ENCODE measurements around the gene PTX4.
"Not testable (repeated sequence)": the region's sequence is repeated elsewhere in the genome, so short reads cannot be mapped to it uniquely, and the experiment has no call there.

PTX4 gene

GRCh38 chr16:1444730-1445517 is 43.8 kb downstream of the PTX4 start:
- DNase-seq (ENCODE audit: low read depth in 1 of 2, low spot score in 1 of 2), result no peak

DNA sequence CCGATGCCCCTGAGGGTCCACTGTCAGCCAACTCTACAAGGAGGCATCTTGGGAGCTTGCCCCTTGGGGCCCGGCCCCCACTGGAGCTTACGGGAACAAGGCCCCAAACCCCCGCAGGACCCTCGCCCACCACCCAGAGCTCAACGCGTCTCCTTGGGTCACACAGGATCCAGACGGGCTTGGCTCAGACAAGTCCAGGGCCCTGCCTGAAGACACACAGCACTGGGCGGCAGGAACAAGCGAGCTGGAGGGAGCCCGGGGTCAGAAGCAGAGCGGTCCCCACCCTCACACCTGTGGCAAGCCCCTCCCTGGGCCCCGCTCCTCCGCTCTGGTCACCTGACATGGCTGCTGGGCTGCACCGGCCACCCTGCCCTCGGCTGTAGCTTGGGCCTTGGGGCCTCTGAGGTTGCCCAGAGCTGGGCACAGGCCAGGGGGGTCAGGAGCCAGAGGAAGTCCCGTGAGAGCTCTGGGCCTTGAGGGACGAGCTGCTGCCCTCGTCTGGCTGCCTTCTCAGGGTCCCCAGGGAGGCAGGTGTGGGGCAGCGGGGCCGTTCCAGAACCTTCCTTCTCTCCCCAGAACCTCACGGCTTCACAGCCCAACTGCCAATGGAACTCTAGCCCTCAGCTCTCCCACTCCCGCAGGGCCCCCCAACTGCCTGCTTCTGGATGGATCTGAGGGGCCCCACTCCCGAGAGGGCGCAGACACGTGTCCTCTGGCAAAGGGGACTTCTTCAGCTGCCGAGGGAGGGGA is 44.6 kb downstream of the PTX4 start, which contains the start of gene CCDC154:
TSS of gene CCDC154 (minus strand) at position 577 of the 750 bp plus-strand sequence. CDS start at position 343, 234 bp downstream.
- DNase-seq (ENCODE audit: low read depth in 1 of 2, low spot score in 1 of 2), result no peak

- DNase-seq (ENCODE audit: low read depth in 1 of 2, low spot score in 1 of 2), result no peak
Observed at GRCh38 chr16:1443403-1443973, 45.3 kb downstream of the PTX4 start.

DNA sequence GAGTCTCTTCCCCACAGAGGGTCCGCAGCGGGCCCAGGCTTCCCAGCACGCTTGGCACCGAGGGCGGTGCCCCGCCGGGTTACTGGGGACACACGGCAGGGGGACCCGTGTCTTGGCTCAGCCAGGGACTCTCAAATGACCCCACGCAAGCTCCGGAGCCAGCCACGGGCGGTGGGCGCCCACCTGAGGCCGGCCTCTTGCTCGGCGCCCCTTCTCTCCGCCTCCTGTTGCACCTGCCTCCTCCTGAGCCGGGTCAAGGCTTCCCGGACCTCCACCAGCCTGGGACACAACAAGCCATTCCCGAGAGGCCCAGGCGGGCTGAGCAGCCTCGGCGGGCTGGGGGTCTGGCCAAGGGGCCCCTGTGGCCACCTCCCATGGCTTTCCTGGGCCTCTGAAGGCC is 46.0 kb downstream of the PTX4 start:
- no peak for DNase-seq (ENCODE audit: low read depth in 1 of 2, low spot score in 1 of 2)

- no peak for DNase-seq (ENCODE audit: low read depth in 1 of 2, low spot score in 1 of 2)
Observed at GRCh38 chr16:1441391-1441829, 47.3 kb downstream of the PTX4 start.

- not testable (repeated sequence) for DNase-seq (ENCODE audit: low read depth in 1 of 2, low spot score in 1 of 2)
Observed at GRCh38 chr16:1439699-1440074, 49.1 kb downstream of the PTX4 start.

DNA sequence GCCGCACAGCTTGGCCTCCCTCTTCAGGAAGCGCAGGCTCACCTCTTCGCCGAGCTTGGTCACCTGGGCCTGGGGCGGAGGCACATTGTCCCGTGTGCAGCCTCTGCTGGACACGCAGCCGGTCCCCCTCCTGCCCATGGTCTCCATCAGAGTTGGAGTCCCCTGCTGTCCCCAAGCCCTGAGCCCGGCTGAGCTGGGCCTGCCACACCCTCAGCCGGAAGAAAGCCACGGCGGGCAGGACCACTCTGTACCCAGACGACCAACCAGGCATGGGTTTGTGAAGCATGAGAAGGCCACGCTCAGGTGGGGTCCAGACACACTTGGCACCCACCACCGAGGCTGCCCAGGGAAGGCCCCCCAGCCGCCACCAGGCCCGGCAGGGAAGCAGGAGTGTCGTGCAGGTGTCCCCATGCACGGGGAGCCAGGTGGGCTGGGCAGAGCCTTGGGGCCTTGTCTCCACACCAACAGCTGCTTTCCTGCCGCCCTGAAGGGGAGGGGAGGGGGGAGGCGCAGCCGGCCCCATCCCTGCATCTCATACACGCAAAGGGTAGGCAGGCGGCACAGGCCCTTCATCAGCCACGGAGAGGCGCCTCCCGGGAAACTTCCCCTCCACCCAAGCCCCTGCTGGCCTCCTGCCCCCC is 49.6 kb downstream of the PTX4 start:
- no peak for DNase-seq (ENCODE audit: low read depth in 1 of 2, low spot score in 1 of 2)

DNA sequence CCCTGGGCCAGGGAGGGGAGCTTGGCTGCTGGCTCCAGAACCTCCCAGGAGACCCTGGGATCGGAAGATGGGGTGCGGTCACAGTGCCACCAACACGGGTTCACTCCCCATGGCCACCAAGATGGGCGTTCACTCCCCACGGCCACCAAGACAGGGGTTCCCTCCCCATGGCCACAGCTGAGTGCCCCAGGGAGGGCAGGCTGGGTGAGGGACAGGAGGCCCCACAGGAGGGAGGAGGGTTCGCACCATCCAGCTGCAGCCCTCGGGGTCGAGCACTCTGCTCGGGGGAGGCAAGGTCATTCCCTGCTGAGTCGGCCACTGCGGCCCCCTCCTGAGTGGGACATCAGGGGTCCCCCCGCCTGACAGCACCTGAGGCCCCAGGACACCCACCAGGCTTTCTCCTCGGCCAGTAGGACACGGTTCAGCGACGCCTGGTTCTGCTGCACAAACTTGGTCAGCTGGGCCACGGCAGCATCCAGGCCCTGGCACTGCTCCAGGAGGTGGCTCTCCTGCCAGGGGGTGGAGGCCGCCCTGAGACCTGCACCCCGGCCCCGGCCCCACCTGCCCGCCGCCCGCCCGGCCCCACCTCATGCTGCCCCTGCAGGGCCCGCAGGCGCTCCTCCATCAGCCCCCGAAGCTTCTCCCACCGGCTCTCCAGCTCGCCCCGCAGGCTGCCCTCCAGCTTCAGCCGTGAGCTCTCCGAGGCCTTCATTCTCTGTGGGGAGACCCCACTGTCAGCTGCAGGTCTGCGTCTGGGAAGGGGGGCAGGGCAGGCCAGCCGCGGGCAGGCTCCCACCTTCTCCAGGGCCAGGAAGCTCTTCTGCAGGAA is 50.3 kb downstream of the PTX4 start:
- no peak for DNase-seq (ENCODE audit: low read depth in 1 of 2, low spot score in 1 of 2)

DNA sequence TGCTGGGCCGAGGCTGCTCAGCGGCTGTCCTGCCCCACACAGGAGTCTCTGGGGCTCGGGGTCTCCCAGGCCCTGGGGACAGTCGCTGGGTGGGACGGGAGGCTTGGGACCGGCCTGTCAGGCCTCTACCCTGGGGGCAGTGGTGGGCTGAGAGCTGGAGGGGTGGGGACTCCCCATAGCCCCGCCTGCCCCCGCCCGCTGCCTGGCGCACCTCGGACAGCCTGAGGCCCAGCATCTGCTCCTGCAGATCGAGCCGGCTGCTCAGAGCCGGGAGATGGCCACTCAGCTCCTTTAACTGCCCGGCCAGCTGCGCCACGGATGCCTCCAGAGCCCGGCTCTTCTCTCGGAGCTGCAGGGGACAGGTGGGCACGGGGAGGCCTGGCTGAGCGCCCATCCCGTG is 51.1 kb downstream of the PTX4 start:
- DNase-seq (ENCODE audit: low read depth in 1 of 2, low spot score in 1 of 2), result no peak

DNA sequence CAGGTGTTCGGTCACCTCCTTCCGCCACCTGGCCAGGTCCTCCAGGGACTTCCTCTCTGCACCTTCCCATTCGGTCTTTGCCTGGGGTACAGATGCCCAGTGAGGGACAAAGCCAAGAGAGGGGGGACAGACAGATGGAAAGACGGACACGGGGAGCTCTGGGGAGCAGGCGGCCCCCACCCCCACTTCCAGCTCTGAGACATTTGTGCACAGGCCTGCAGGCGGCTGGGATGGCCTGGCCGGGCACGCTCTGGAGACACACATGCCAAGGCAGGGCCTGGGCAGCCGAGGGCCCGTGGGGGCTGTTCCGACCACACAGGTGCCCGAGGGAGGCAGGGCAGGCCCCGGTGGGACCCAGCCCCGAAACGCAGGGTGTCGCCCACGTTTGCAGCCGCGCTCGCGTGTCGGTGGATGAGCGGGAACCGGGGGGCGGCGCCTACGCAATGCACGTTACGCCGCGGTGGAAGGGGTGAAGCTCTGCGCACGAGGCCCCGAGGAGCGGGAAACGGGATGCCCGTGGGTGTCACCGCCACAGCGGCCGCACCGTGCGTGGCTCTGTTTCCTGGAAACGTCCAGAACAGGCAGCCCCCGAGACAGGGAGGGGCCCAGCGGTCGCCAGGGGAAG is 51.9 kb downstream of the PTX4 start:
- DNase-seq (ENCODE audit: low read depth in 1 of 2, low spot score in 1 of 2), result no peak

- DNase-seq (ENCODE audit: low read depth in 1 of 2, low spot score in 1 of 2), result no peak
Observed at GRCh38 chr16:1435921-1436697, 52.6 kb downstream of the PTX4 start.
